H1 (cell line): Measurements from ENCODE around the gene R3HDM2. TPM values are rescaled to one million over a fixed set of nuclear protein-coding genes. Genes with fewer than 3 reads are reported as not detected.

Source experiments
- CTCF ChIA-PET: fragments of 300-600 bp; sonication (Branson Sonifier 250); formaldehyde crosslinking; loops from one replicate; lab custom pipeline; 2021; ENCODE audit not compliant: partially characterized antibody; lab: Charles Lee
- POLR2A ChIA-PET: fragments of 300-600 bp; sonication (Branson Sonifier 250); formaldehyde crosslinking; loops from one replicate; lab custom pipeline; 2021; ENCODE audit warnings: inconsistent platforms; ENCODE audit not compliant: partially characterized antibody; lab: Charles Lee
- DNase-seq, 2 experiments: peaks; one replicate each; pipeline versions ENCODE4 v3.0.0 to v3.0.0-alpha.2; 2010 to 2022; ENCODE audit warnings: low spot score in 2 of 2, low read depth in 1 of 2, mixed read lengths in 1 of 2
- FAIRE-seq: peaks from 2 replicates; lab custom pipeline; 2011; peaks lifted over from hg19 to GRCh38; lab: Jason Lieb, UNC
- H2AFZ ChIP-seq: 2 replicates; pipeline ENCODE4 v1.8.1; 2012; ENCODE audit warnings: low read length, inconsistent platforms
- H2AK5ac ChIP-seq: 2 replicates; pipeline ENCODE4 v1.6.1; 2013; ENCODE audit warnings: low read depth, low read length
- H2BK120ac ChIP-seq: replicated peaks from 2 replicates; pipeline ENCODE3; 2013; ENCODE audit warnings: low read depth, low read length, inconsistent platforms
- H2BK12ac ChIP-seq: 2 replicates; pipeline ENCODE4 v1.6.1; 2013; ENCODE audit warnings: low read depth, low read length
- H2BK15ac ChIP-seq: 2 replicates; pipeline ENCODE4 v1.6.1; 2013; ENCODE audit warnings: low read length
- H2BK20ac ChIP-seq: 2 replicates; pipeline ENCODE4 v1.6.1; 2013; ENCODE audit warnings: low read length
- H2BK5ac ChIP-seq: 2 replicates; pipeline ENCODE4 v1.6.1; 2013; ENCODE audit warnings: low read depth, low read length
- H3K14ac ChIP-seq: 2 replicates; pipeline ENCODE4 v1.6.1; 2013; ENCODE audit warnings: inconsistent platforms; ENCODE audit not compliant: insufficient read length
- H3K18ac ChIP-seq: 2 replicates; pipeline ENCODE4 v1.6.1; 2013; ENCODE audit warnings: low read length; ENCODE audit errors: extremely low read depth
- H3K23ac ChIP-seq: 2 replicates; pipeline ENCODE4 v1.6.1; 2013; ENCODE audit warnings: inconsistent platforms; ENCODE audit not compliant: insufficient read length
- H3K23me2 ChIP-seq: 2 replicates; pipeline ENCODE4 v1.6.1; 2013; ENCODE audit warnings: low read depth, low read length
- H3K27ac ChIP-seq: 2 replicates; pipeline ENCODE4 v1.6.1; 2011; ENCODE audit warnings: low read depth, low read length, inconsistent platforms
- H3K27me3 ChIP-seq, 4 experiments: replicated peaks in 1 of 4; 1 replicate in 1 of 4; 2 replicates in 3 of 4; pipeline versions ENCODE4 v1.6.1 to v1.8.1; 2011 to 2013; ENCODE audit warnings: low read length in 3 of 4, mild to moderate bottlenecking in 3 of 4, inconsistent platforms in 2 of 4, mixed read lengths in 2 of 4, moderate library complexity in 1 of 4; ENCODE audit not compliant: control insufficient read depth in 3 of 4, insufficient read depth in 3 of 4; ENCODE audit errors: extremely low read depth in 1 of 4
- H3K36me3 ChIP-seq, 4 experiments: 2 replicates each; pipeline versions ENCODE4 v1.6.1 to v1.8.1; 2011 to 2013; ENCODE audit warnings: mild to moderate bottlenecking in 4 of 4, low read length in 3 of 4, moderate library complexity in 2 of 4, control low read depth in 1 of 4, inconsistent platforms in 1 of 4; ENCODE audit not compliant: insufficient read depth in 4 of 4, control insufficient read depth in 2 of 4
- H3K4ac ChIP-seq: replicated peaks from 2 replicates; pipeline ENCODE3; 2013; ENCODE audit warnings: low read length, low read depth, mixed read lengths, inconsistent platforms; ENCODE audit not compliant: insufficient read length
- H3K4me1 ChIP-seq, 4 experiments: replicated peaks in 1 of 4; 1 replicate in 1 of 4; 2 replicates in 3 of 4; pipeline versions ENCODE4 v1.6.1 to v1.8.1; 2011 to 2013; ENCODE audit warnings: low read length in 3 of 4, inconsistent platforms in 2 of 4, mixed read lengths in 1 of 4; ENCODE audit not compliant: insufficient read depth in 4 of 4, control insufficient read depth in 3 of 4
- H3K4me2 ChIP-seq, 2 experiments: 2 replicates each; pipeline versions ENCODE4 v1.6.1 to v1.8.1; 2011 to 2013; ENCODE audit warnings: low read depth in 2 of 2, low read length in 2 of 2, control low read depth in 1 of 2, inconsistent platforms in 1 of 2, mild to moderate bottlenecking in 1 of 2; ENCODE audit not compliant: insufficient read depth in 1 of 2
- H3K4me3 ChIP-seq, 4 experiments: fragments of 200-600, 300-600 bp in 1 of 4; sonication (generic), shearing (Covaris generic), sonication (Bioruptor Twin) in 1 of 4; 2 replicates each; pipeline versions ENCODE4 v1.5.1 to v1.8.1; 2011 to 2016; ENCODE audit warnings: low read length in 4 of 4, low read depth in 3 of 4, control low read depth in 2 of 4, inconsistent platforms in 2 of 4, mild to moderate bottlenecking in 2 of 4, mixed read lengths in 1 of 4, moderate library complexity in 1 of 4; ENCODE audit not compliant: insufficient read depth in 2 of 4; ENCODE audit errors: extremely low read depth in 1 of 4
- H3K56ac ChIP-seq: replicated peaks from 2 replicates; pipeline ENCODE3; 2013; ENCODE audit warnings: low read depth, mild to moderate bottlenecking, mixed read lengths, low read length, inconsistent platforms; ENCODE audit not compliant: insufficient read length
- H3K79me1 ChIP-seq: 2 replicates; pipeline ENCODE4 v1.6.1; 2013; ENCODE audit warnings: low read depth, low read length, control low read depth
- H3K79me2 ChIP-seq, 2 experiments: 2 replicates each; pipeline versions ENCODE4 v1.6.1 to v1.8.1; 2012 to 2013; ENCODE audit warnings: low read length in 2 of 2, mild to moderate bottlenecking in 2 of 2, inconsistent platforms in 1 of 2; ENCODE audit not compliant: insufficient read depth in 2 of 2, control insufficient read depth in 1 of 2
- H3K9ac ChIP-seq, 4 experiments: replicated peaks in 1 of 4; 1 replicate in 1 of 4; 2 replicates in 3 of 4; pipeline versions ENCODE4 v1.6.1 to v1.8.1; 2011 to 2013; ENCODE audit warnings: low read depth in 3 of 4, low read length in 3 of 4, control low read depth in 2 of 4, mild to moderate bottlenecking in 2 of 4, moderate library complexity in 2 of 4, inconsistent platforms in 1 of 4; ENCODE audit errors: extremely low read depth in 1 of 4
- H3K9me3 ChIP-seq, 2 experiments: 2 replicates each; pipeline versions ENCODE4 v1.6.1 to v1.8.1; 2012 to 2013; ENCODE audit warnings: mild to moderate bottlenecking in 2 of 2, moderate library complexity in 2 of 2, control low read depth in 1 of 2, inconsistent platforms in 1 of 2, low read depth in 1 of 2, low read length in 1 of 2, mixed read lengths in 1 of 2; ENCODE audit not compliant: insufficient read depth in 2 of 2
- H4K20me1 ChIP-seq, 2 experiments: replicated peaks in 1 of 2; 2 replicates each; pipeline versions ENCODE3 to v1.8.1; 2011 to 2013; ENCODE audit warnings: inconsistent platforms in 2 of 2, low read length in 2 of 2, mild to moderate bottlenecking in 1 of 2; ENCODE audit not compliant: insufficient read depth in 2 of 2, control insufficient read depth in 1 of 2
- H4K5ac ChIP-seq: 2 replicates; pipeline ENCODE4 v1.6.1; 2013; ENCODE audit warnings: low read length, low read depth, mixed read lengths, inconsistent platforms; ENCODE audit not compliant: insufficient read length
- H4K8ac ChIP-seq: 2 replicates; pipeline ENCODE4 v1.8.0; 2013; ENCODE audit warnings: mild to moderate bottlenecking, moderate library complexity, low read length, inconsistent platforms; ENCODE audit not compliant: insufficient read depth; ENCODE audit errors: extremely low read depth
- H4K91ac ChIP-seq: replicated peaks from 2 replicates; pipeline ENCODE3; 2013; ENCODE audit warnings: low read length, mixed read lengths, inconsistent platforms; ENCODE audit not compliant: insufficient read length
- CEBPB ChIP-seq: IDR thresholded peaks from 2 replicates; pipeline ENCODE4 v1.6.1; 2012; ENCODE audit warnings: low read depth, low read length
- CHD2 ChIP-seq: IDR thresholded peaks from 2 replicates; pipeline ENCODE4 v1.6.1; 2012; ENCODE audit warnings: low read length, improper control_type of control experiment
- CREB1 ChIP-seq: IDR thresholded peaks from 2 replicates; pipeline ENCODE4 v1.6.1; 2012; ENCODE audit warnings: inconsistent platforms
- EGR1 ChIP-seq: IDR thresholded peaks from 2 replicates; pipeline ENCODE4 v1.6.1; 2011; ENCODE audit warnings: low read depth, low read length, borderline replicate concordance
- JUND ChIP-seq: IDR thresholded peaks from 2 replicates; pipeline ENCODE4 v1.6.1; 2011; ENCODE audit warnings: mild to moderate bottlenecking, improper control_type of control experiment, low read length
- PHF8 ChIP-seq: fragments of 200-600 bp; sonication (generic); conservative IDR thresholded peaks from 2 replicates; pipeline ENCODE4 v1.7.1; 2012; ENCODE audit warnings: low read depth, mild to moderate bottlenecking, inconsistent platforms, low read length, moderate library complexity
- POLR2A ChIP-seq, 2 experiments: IDR thresholded peaks; 1 replicate in 1 of 2; 2 replicates in 1 of 2; pipeline ENCODE4 v1.6.1; 2011; ENCODE audit warnings: low read depth in 2 of 2, low read length in 2 of 2, mild to moderate bottlenecking in 2 of 2; ENCODE audit errors: control extremely low read depth in 1 of 2
- SIRT6 ChIP-seq: IDR thresholded peaks from one replicate; pipeline ENCODE4 v1.7.1; 2012; ENCODE audit warnings: low read length, inconsistent platforms
- SP2 ChIP-seq: IDR thresholded peaks from 2 replicates; pipeline ENCODE4 v1.6.1; 2012; ENCODE audit warnings: mild to moderate bottlenecking, low read length, inconsistent platforms
- SP4 ChIP-seq: IDR thresholded peaks from 2 replicates; pipeline ENCODE4 v1.6.1; 2012; ENCODE audit warnings: low read length, inconsistent platforms
- SUZ12 ChIP-seq: fragments of 200-600 bp; sonication (generic); IDR thresholded peaks from 2 replicates; pipeline ENCODE4 v1.6.1; 2012; ENCODE audit warnings: mild to moderate bottlenecking, inconsistent platforms, low read length, moderate library complexity, mixed read lengths
- TBP ChIP-seq: IDR thresholded peaks from 2 replicates; pipeline ENCODE4 v1.6.1; 2011; ENCODE audit warnings: low read depth, low read length, improper control_type of control experiment
- WGBS, 2 experiments: shearing (Covaris generic) in 1 of 2; methylation state at CpG; one replicate each; pipeline versions ENCODE4 v1.1.6 to v1.1.7; 2013 to 2015; ENCODE audit warnings: low lambda C conversion rate in 2 of 2, mixed read lengths in 2 of 2, inconsistent platforms in 1 of 2, low coverage in 1 of 2, missing lambda C conversion rate in 1 of 2; ENCODE audit not compliant: insufficient replicate concordance in 2 of 2, insufficient coverage in 1 of 2, insufficient read length in 1 of 2; ENCODE audit errors: extremely low coverage in 1 of 2, missing lambda C conversion rate in 1 of 2; 5-methylcytosine and 5-hydroxymethylcytosine counted together
- polyA plus RNA-seq, 7 experiments: library from polyadenylated mRNA; depleted of rRNA in 3 of 7; stranded (reverse) in 5 of 7; unstranded in 2 of 7; fragments of >200 nt in 5 of 7; fragments of 200-250 nt in 2 of 7; gene quantifications; 1 replicate in 5 of 7; 2 replicates in 1 of 7; 4 replicates in 1 of 7; pipeline versions ENCODE4 v1.2.1 to v1.2.3, GENCODE V29; 2011 to 2013; ENCODE audit warnings: missing spikeins in 2 of 7, mixed read lengths in 2 of 7
- total RNA-seq: library from RNA; stranded (reverse); fragmentation: NEBNext Ultra II Directional; extraction: Animal tissue kit (Norgen Biotek cat#: 25700); gene quantifications from 2 replicates; pipeline ENCODE4 v1.2.1, GENCODE V29; 2021
- TF ChIP-seq, protein P1 (sequence below): IDR thresholded peaks from 2 replicates; pipeline ENCODE4 v1.6.1; 2012; ENCODE audit warnings: inconsistent platforms

Gene R3HDM2
- total and polyA plus RNA-seq, 2 of the 8 experiments (the other 6 are each of a cell fraction or from before 2014, with no cell fraction given) = 25.6 to 27.0 TPM

DNA sequence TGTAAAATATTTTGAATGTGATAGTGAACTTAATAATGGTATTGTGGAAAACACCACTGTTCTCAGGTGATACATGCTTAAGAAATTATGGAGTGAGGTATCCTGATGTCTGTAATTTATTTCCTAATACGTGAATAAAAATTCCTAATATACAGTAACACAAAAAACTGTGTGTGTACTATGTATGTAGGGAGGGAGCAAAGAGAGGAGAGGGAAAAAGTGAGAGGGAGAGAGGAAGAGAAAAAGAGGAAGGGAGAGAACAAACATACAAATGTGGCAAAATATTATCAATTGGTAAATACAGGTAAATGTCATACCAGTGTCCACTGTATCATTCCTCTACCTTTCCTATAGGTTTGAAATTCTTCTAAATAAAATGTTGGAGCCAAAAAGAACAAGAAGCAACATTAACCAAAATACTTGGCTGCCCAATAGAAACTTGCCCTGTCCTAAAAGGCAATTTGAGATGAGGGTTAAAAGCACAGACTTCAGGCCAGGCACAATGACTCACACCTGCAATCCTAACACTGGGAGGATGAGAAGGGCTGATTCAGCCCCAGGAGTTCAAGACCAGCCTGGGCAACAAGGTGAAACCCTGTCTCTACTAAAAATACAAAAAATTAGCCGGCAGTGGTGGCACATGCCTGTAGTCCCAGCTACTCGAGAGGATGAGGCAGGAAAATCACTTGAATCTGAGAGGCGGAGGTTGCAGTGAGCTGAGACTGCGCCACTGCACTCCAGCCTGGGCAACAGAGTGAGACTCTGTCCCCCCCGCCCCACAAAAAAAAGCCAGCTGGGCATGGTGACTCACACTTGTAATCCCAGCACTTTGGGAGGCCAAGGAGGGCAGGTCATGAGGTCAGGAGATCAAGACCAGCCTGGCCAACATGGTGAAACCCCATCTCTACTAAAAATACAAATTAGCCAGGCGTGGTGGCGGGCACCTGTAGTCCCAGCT is 14.5 kb downstream of the R3HDM2 start:
- 87% methylated on average over 8 of the region's 8 CpGs; no CpG with 5 or more reads in 1 of the 2 experiments for WGBS, 2 experiments
- H3K79me1 ChIP-seq = peaks cover 2% of the 10 kb centered on the region; the same call in 1 of the 2 replicates
- no peak overlapping the region for H2BK120ac ChIP-seq
- H3K23me2 ChIP-seq = no peaks in the 10 kb centered on the region
- H2AFZ ChIP-seq = no peak overlapping the region
- ChIA-PET CTCF (interaction anchor here (1.0 to 2.7 kb wide), 2 partner anchors 36 to 84 kb away, joined by 3 to 12 read pairs; no protein-coding TSS in a partner anchor), POLR2A (interaction anchor here (1.4 kb wide), 1 partner anchor 39 kb away, joined by 4 read pairs; the partner anchor contains the start of gene INHBE)
- H3K9ac ChIP-seq = peak overlapping the region in 1 of 4 experiments; percentile 21; a peak in 1 of 7 replicates
- H2AK5ac ChIP-seq = no peak overlapping the region
- H4K5ac ChIP-seq = no peak overlapping the region
- no peak overlapping the region for H2BK20ac ChIP-seq
- no peak for DNase-seq
- H2BK12ac ChIP-seq = no peak overlapping the region
- H4K91ac ChIP-seq = no peak overlapping the region
- H3K27me3 ChIP-seq = no peaks in the 10 kb centered on the region
- no peaks in the 10 kb centered on the region for H3K9me3 ChIP-seq
- H3K4ac ChIP-seq = no peak overlapping the region
- no peak overlapping the region for H3K4me3 ChIP-seq
- no peak overlapping the region for H3K4me2 ChIP-seq
- no peaks in the 10 kb centered on the region for H3K36me3 ChIP-seq
- FAIRE-seq = no peak
- no peak overlapping the region for H2BK5ac ChIP-seq
- H3K14ac ChIP-seq = no peak overlapping the region
- H3K23ac ChIP-seq = no peak overlapping the region
- no peak overlapping the region for H3K27ac ChIP-seq
- H3K56ac ChIP-seq = no peak overlapping the region
- H4K8ac ChIP-seq = no peak overlapping the region
- H4K20me1 ChIP-seq = peaks cover 0 to 4% of the 10 kb centered on the region in 2 experiments
- no peak overlapping the region for H2BK15ac ChIP-seq
- 0 out of 4 replicates have a peak, but pooled peaks cover 0 to 6% of the 10 kb centered on the region in 2 experiments for H3K79me2 ChIP-seq
- no peak overlapping the region for H3K18ac ChIP-seq
- H3K4me1 ChIP-seq = no peaks in the 10 kb centered on the region; a peak in 1 of 7 replicates
- TF ChIP-seq SP2 (no peak), EGR1 (no peak), JUND (no peak), CEBPB (no peak), SUZ12 (no peak), SIRT6 (no peak), PHF8 (no peak), POLR2A (IDR thresholded peaks at IDR 0.05; ENCODE audit: control extremely low read depth in 1 of 2, low read depth in 2 of 2, low read length in 2 of 2) (no peak), CHD2 (no peak), CREB1 (no peak), SP4 (no peak), TBP (no peak)
- TF ChIP-seq, protein P1, sequence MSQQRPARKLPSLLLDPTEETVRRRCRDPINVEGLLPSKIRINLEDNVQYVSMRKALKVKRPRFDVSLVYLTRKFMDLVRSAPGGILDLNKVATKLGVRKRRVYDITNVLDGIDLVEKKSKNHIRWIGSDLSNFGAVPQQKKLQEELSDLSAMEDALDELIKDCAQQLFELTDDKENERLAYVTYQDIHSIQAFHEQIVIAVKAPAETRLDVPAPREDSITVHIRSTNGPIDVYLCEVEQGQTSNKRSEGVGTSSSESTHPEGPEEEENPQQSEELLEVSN = no peak
